Testis (tissue), 3 donors: ENCODE measurements around the gene NMRAL1. TPM values are rescaled to one million over a fixed set of nuclear protein-coding genes. Genes with fewer than 3 reads are reported as not detected.

Source experiments
- DNase-seq: peaks from one replicate; pipeline ENCODE4 v3.0.0-alpha.2; 2019
- H3K27ac ChIP-seq, 2 donors: fragments of 200-600 bp; sonication (generic); one replicate each; pipeline ENCODE4 v1.5.1; 2019
- H3K27me3 ChIP-seq: fragments of 200-600 bp; sonication (generic); one replicate; pipeline ENCODE4 v1.5.1; 2019
- H3K36me3 ChIP-seq: fragments of 200-600 bp; sonication (generic); one replicate; pipeline ENCODE4 v1.5.1; 2017; ENCODE audit warnings: low read depth; ENCODE audit errors: missing control alignments
- H3K4me1 ChIP-seq: fragments of 200-600 bp; sonication (generic); one replicate; pipeline ENCODE4 v1.5.1; 2019
- H3K4me3 ChIP-seq, 2 donors: fragments of 200-600 bp; sonication (generic); one replicate each; pipeline ENCODE4 v1.5.1; 2017 to 2019
- H3K9me3 ChIP-seq: fragments of 200-600 bp; sonication (generic); one replicate; pipeline ENCODE4 v1.5.1; 2017
- POLR2A ChIP-seq: fragments of 450-650 bp; IDR thresholded peaks from one replicate; pipeline ENCODE4 v1.6.1; 2017; ENCODE audit warnings: antibody characterized with exemption, mild to moderate bottlenecking, moderate library complexity
- WGBS, 2 donors: methylation state at CpG; one replicate each; pipeline ENCODE4 v1.1.5; 2018; 5-methylcytosine and 5-hydroxymethylcytosine counted together
- intact Hi-C: fragments of 100-400 bp; cut with DNase I; formaldehyde crosslinking; loops from one replicate; pipeline ENCODE4 v1.15.1; 2023; ENCODE audit warnings: low total_unique reads
- polyA plus RNA-seq: library from polyadenylated mRNA; stranded (reverse); fragments of 350-450 nt; fragmentation: Illumina TruSeq; extraction: RNeasy Lipid Tissue Mini Kit (QIAGEN cat#74804); gene quantifications from one replicate; pipeline ENCODE4 v1.2.3, GENCODE V29; 2014; ENCODE audit warnings: low read depth, low replicate concordance; ENCODE audit not compliant: insufficient read depth
- total RNA-seq, 2 donors: library from RNA; depleted of rRNA; stranded (reverse); fragments of >200 nt; gene quantifications; one replicate each; pipeline ENCODE4 v1.2.3, GENCODE V29; 2016
- TF ChIP-seq, protein P1 (sequence below), 3 experiments: fragments of 450-650 bp in 2 of 3; fragments of 200-600 bp in 1 of 3; sonication (generic) in 1 of 3; IDR thresholded peaks; one replicate each; pipeline ENCODE4 v1.5.1; 2016 to 2019; ENCODE audit warnings: antibody characterized with exemption in 3 of 3, mild to moderate bottlenecking in 2 of 3, moderate library complexity in 1 of 3

The NMRAL1 gene
- total and polyA plus RNA-seq, 3 donors from 2014 or later, result 24.3 to 31.7 (median 27.7) TPM

- TF ChIP-seq, protein P1, sequence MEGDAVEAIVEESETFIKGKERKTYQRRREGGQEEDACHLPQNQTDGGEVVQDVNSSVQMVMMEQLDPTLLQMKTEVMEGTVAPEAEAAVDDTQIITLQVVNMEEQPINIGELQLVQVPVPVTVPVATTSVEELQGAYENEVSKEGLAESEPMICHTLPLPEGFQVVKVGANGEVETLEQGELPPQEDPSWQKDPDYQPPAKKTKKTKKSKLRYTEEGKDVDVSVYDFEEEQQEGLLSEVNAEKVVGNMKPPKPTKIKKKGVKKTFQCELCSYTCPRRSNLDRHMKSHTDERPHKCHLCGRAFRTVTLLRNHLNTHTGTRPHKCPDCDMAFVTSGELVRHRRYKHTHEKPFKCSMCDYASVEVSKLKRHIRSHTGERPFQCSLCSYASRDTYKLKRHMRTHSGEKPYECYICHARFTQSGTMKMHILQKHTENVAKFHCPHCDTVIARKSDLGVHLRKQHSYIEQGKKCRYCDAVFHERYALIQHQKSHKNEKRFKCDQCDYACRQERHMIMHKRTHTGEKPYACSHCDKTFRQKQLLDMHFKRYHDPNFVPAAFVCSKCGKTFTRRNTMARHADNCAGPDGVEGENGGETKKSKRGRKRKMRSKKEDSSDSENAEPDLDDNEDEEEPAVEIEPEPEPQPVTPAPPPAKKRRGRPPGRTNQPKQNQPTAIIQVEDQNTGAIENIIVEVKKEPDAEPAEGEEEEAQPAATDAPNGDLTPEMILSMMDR (IDR thresholded peaks at IDR 0.05), result no peak
- no peak for TF ChIP-seq POLR2A
- no peak for DNase-seq
- intact Hi-C loops, result no loop called here
- 66 to 67% methylated on average over 10 to 14 of the region's 14 CpGs for WGBS, 2 donors
- no peaks in the 10 kb centered on the region for H3K36me3 ChIP-seq
- H3K4me3 ChIP-seq, result no peak overlapping the region
- H3K27ac ChIP-seq, result no peak overlapping the region
- H3K4me1 ChIP-seq, result peaks cover 13% of the 10 kb centered on the region
- no peaks in the 10 kb centered on the region for H3K9me3 ChIP-seq
- H3K27me3 ChIP-seq, result no peaks in the 10 kb centered on the region
Observed at GRCh38 chr16:4510747-4511426, 36.5 kb upstream of the NMRAL1 start.

DNA sequence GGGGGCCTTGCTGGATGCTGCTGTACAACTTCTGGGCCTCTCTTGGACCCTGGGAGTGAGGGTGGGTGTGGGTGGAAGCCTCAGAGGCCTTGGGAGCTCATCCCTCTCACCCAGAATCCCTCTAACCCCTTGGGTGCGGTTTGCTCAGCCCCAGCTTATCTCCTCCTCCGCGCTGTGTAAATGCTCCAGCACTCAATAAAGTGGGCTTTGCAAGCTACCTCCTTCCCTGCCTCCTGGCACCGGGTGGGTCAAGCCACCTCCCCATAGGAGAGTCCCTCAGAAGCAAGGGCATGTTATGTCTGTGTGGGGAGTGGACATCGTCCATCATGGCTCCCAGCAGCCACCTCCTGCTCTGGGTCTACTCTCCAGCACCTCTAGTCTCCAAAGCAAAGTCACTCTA lies 35.7 kb upstream of the NMRAL1 start:
- WGBS, 2 donors, result 70% methylated on average over 5 of the region's 5 CpGs
- Histone ChIP-seq H3K36me3 (no peaks in the 10 kb centered on the region), H3K9me3 (no peaks in the 10 kb centered on the region), H3K27ac (no peak overlapping the region), H3K4me1 (peaks cover 13% of the 10 kb centered on the region), H3K27me3 (no peaks in the 10 kb centered on the region), H3K4me3 (no peak overlapping the region)
- intact Hi-C loops, result no loop called here
- DNase-seq, result no peak
- TF ChIP-seq, protein P1 (IDR thresholded peaks at IDR 0.05), result no peak
- TF ChIP-seq POLR2A, result no peak

- H3K4me1 ChIP-seq, result peaks cover 13% of the 10 kb centered on the region
- intact Hi-C loops, result no loop called here
- TF ChIP-seq, protein P1 (IDR thresholded peaks at IDR 0.05), result no peak
- TF ChIP-seq POLR2A, result no peak
- no peaks in the 10 kb centered on the region for H3K9me3 ChIP-seq
- H3K36me3 ChIP-seq, result no peaks in the 10 kb centered on the region
- WGBS, 2 donors, result 84 to 91% methylated on average over 8 of the region's 8 CpGs
- H3K4me3 ChIP-seq, result no peak overlapping the region
- H3K27ac ChIP-seq, result no peak overlapping the region
- DNase-seq, result no peak
- no peaks in the 10 kb centered on the region for H3K27me3 ChIP-seq
Observed at GRCh38 chr16:4509420-4509819, 35.0 kb upstream of the NMRAL1 start.

DNA sequence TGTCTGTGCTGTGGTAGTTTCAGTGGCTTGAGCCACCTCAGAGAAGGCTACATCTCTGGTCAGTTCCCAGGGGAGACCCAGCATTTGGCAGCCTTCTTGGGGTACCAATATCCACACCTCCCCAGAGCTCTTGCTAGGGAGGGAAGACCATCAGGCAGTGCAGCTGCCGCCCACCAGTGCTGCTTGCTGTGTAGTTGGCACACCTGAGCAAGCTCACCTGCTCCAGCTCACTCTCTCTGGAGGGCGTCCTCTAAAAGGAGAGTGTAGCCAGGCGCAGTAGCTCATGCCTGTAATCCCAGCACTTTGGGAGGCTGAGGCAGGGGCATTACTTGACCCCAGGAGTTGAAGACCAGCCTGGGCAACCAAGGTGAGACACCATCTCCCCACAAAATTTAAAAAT lies 34.4 kb upstream of the NMRAL1 start:
- intact Hi-C loops, result no loop called here

More for the DNA sequence above, 34.4 kb upstream of the NMRAL1 start:
- H3K4me3 ChIP-seq, result no peak overlapping the region
- H3K4me1 ChIP-seq, result peaks cover 13% of the 10 kb centered on the region
- H3K27ac ChIP-seq, result no peak overlapping the region
- no peak for TF ChIP-seq POLR2A
- TF ChIP-seq, protein P1 (IDR thresholded peaks at IDR 0.05), result no peak
- no peak for DNase-seq
- no peaks in the 10 kb centered on the region for H3K9me3 ChIP-seq
- H3K27me3 ChIP-seq, result no peaks in the 10 kb centered on the region
- H3K36me3 ChIP-seq, result no peaks in the 10 kb centered on the region
- 82 to 98% methylated on average over 2 to 3 of the region's 3 CpGs for whole genome bisulfite sequencing, 2 donors
